Cardiac fibroblast (primary cell): ENCODE measurements around the gene EXOC1.

ENCODE experiments used
- DNase-seq, 2 donors: peaks; one replicate each; pipeline versions ENCODE4 v3.0.0 to v3.0.0-alpha.2; 2010; ENCODE audit warnings: low read depth in 2 of 2
- H3K4me3 ChIP-seq, 2 donors: replicated peaks in 1 of 2; 1 replicate in 1 of 2; 2 replicates in 1 of 2; pipeline ENCODE4 v1.5.1; 2011; ENCODE audit warnings: low read depth in 2 of 2, low read length in 2 of 2, mild to moderate bottlenecking in 2 of 2, moderate library complexity in 1 of 2
- CTCF ChIP-seq: IDR thresholded peaks from one replicate; pipeline ENCODE4 v1.5.1; 2011; ENCODE audit warnings: low read depth, mild to moderate bottlenecking, low read length, inconsistent platforms

Gene EXOC1

DNA sequence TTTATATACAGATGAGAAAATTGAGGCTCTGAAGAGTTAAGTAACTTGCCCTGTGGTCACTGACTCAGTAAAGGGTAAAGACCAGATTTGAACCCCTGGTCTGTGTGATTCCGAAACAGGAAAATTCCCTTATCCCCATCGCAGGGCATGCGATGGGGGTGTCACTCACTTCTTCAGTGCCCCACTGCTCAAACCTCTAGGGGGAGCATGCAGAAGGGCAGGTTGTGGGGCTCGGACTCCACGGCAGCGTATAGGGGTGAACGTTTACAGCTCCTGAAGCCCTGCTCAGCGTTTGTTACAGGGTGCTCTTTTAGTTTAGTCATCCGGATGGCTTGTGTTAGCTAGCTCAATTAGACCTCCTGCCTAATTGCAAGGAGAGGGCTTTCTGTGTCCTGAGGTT lies 3.7 kb upstream of the EXOC1 start:
- TF ChIP-seq CTCF = no peak
- no peak overlapping the region for H3K4me3 ChIP-seq
- no peak for DNase-seq

GRCh38 chr4:55851885-55852284 lies 1.6 kb upstream of the EXOC1 start:
- no peak overlapping the region for H3K4me3 ChIP-seq
- no peak for DNase-seq
- TF ChIP-seq CTCF = no peak

GRCh38 chr4:55854129-55854528 lies 681 bp downstream of the EXOC1 start:
- DNase-seq = peak in 1 of 2 donors; percentile 4
- H3K4me3 ChIP-seq = peak overlapping the region; percentile 90 to 92

DNA sequence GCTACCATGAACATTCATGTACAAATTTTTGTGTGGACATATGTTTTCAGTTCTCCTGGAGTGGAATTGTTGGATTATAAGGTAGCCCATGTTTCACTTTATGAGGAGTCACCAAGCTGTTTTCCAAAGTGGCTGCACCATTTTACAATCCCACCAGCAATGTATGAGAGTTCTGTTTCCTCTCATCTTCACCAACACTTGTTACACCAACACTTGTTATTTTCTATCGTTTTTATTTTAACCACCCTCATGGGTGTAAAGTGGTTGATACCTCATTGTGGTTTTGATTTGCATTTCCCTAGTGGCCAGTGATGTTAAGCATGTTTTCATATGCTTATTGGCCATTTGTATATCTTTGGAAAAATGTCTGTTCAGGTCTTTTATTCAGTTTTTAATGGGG lies 4.1 kb downstream of the EXOC1 start:
- DNase-seq = no peak
- H3K4me3 ChIP-seq = no peak overlapping the region
- no peak for TF ChIP-seq CTCF

More at GRCh38 chr4:55854129-55854528, 681 bp downstream of the EXOC1 start:
- TF ChIP-seq CTCF = no peak

DNA sequence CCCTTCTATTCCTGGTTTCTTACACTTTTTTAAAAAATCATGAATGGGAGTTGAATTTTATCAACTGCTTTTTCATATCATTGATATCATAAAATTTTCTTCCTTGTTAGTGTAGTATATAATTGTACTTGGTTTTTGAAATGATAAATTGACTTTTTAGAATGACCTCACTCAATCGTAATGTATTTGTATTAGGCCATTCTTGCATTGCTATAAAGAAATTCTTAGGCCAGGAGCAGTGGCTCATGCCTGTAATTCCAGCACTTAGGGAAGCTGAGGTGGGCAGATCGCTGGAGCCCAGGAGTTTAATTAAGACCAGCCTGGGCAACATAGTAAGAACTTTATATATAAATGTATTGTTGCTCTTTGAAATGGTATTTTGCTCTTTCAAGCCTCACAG lies 6.3 kb downstream of the EXOC1 start:
- DNase-seq = no peak
- no peak for TF ChIP-seq CTCF
- H3K4me3 ChIP-seq = no peak overlapping the region

DNA sequence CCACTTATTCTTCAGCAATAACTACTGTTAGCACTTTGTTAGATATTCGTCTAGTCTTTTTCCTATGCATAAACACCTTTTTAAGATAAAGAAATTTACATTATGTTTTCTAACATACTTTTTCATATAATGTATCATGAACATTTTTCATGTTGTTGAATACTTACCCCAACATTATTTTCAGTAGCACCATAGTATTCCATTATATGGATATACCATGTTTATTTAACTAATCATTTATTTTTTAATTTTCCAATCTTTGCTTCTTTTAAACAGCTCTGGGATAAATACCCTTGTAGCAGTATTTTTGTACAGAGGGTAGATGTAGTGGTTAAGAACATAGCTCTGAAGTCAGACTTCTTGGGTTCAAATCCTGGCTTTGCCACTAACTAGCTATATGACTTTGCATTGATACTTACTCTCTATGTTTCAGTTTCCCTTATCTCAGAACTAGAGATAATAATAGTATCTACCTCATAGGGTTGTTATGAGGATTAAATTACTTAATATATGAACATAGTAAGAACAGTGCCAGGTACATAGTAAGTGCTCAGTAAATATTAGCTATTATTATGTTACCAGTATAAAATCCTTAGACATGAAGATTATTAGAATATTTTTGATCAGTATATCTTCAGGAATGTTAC lies 11.3 kb downstream of the EXOC1 start:
- DNase-seq = no peak
- TF ChIP-seq CTCF = no peak
- H3K4me3 ChIP-seq = no peak overlapping the region
